HepG2 (cell line): ENCODE results near the gene FKBP5. TPM values are rescaled to one million over a fixed set of nuclear protein-coding genes. Genes with fewer than 3 reads are reported as not detected.

Experiments used
- EP300 ChIP-seq, 3 experiments: sonication (generic) in 1 of 3; formaldehyde crosslinking in 1 of 3; IDR thresholded peaks; 2 replicates each; pipeline versions ENCODE4 v1.5.1 to v1.6.1; 2011 to 2020; ENCODE audit warnings: low read depth in 2 of 3, low read length in 2 of 3, borderline replicate concordance in 1 of 3, improper control_type of control experiment in 1 of 3, mild to moderate bottlenecking in 1 of 3, missing genetic modification reagents in 1 of 3, moderate library complexity in 1 of 3
- GLMP ChIP-seq: sonication (generic); formaldehyde crosslinking; IDR thresholded peaks from 2 replicates; pipeline ENCODE4 v1.9.0; 2021; ENCODE audit warnings: missing genetic modification reagents, mild to moderate bottlenecking, borderline replicate concordance
- HMG20A ChIP-seq: IDR thresholded peaks from 2 replicates; pipeline ENCODE4 v1.6.1; 2016; ENCODE audit warnings: borderline replicate concordance
- MIXL1 ChIP-seq: IDR thresholded peaks from 2 replicates; pipeline ENCODE4 v1.6.1; 2016
- MXD3 ChIP-seq: IDR thresholded peaks from 2 replicates; pipeline ENCODE4 v1.6.1; 2016; ENCODE audit warnings: mild to moderate bottlenecking, missing biosample characterization, missing genetic modification reagents
- PRDM10 ChIP-seq: sonication (generic); formaldehyde crosslinking; IDR thresholded peaks from 2 replicates; pipeline ENCODE4 v1.4.0; 2020; ENCODE audit warnings: low read depth, missing genetic modification reagents
- SMYD3 ChIP-seq: sonication (generic); formaldehyde crosslinking; IDR thresholded peaks from 2 replicates; pipeline ENCODE4 v1.8.1; 2023; ENCODE audit warnings: mild to moderate bottlenecking, missing genetic modification reagents
- TBX3 ChIP-seq: fragments of 450-650 bp; IDR thresholded peaks from 2 replicates; pipeline ENCODE4 v1.6.1; 2017; ENCODE audit warnings: antibody characterized with exemption, mild to moderate bottlenecking, inconsistent platforms, borderline replicate concordance
- TGIF2 ChIP-seq: IDR thresholded peaks from 2 replicates; pipeline ENCODE4 v1.6.1; 2016; ENCODE audit warnings: control low read depth, missing compliant biosample characterization
- ZBTB26 ChIP-seq: IDR thresholded peaks from 2 replicates; pipeline ENCODE4 v1.6.1; 2016; ENCODE audit warnings: missing compliant biosample characterization, missing genetic modification reagents, borderline replicate concordance
- ZBTB3 ChIP-seq: sonication (generic); formaldehyde crosslinking; IDR thresholded peaks from 2 replicates; pipeline ENCODE4 v1.4.0; 2020; ENCODE audit warnings: low read depth, mild to moderate bottlenecking, moderate library complexity, missing genetic modification reagents, borderline replicate concordance
- ZMYM4 ChIP-seq: sonication (generic); formaldehyde crosslinking; IDR thresholded peaks from 2 replicates; pipeline ENCODE4 v1.8.1; 2023; ENCODE audit warnings: mild to moderate bottlenecking, missing genetic modification reagents
- ZNF101 ChIP-seq: sonication (generic); formaldehyde crosslinking; IDR thresholded peaks from 2 replicates; pipeline ENCODE4 v1.4.0; 2020; ENCODE audit warnings: mild to moderate bottlenecking, low read depth, missing genetic modification reagents, borderline replicate concordance
- ZNF574 ChIP-seq: sonication (generic); formaldehyde crosslinking; IDR thresholded peaks from 2 replicates; pipeline ENCODE4 v1.4.0; 2020; ENCODE audit warnings: missing genetic modification reagents
- ZNF878 ChIP-seq: sonication (generic); formaldehyde crosslinking; IDR thresholded peaks from 2 replicates; pipeline ENCODE4 v1.8.1; 2023; ENCODE audit warnings: mild to moderate bottlenecking, missing genetic modification reagents, moderate library complexity
- polyA plus RNA-seq, 8 experiments: library from polyadenylated mRNA; depleted of rRNA in 3 of 8; stranded (reverse) in 7 of 8; unstranded in 1 of 8; fragments of >200 nt; fragmentation: Illumina TruSeq in 4 of 8; extraction: Trizol in 4 of 8; gene quantifications; 2 replicates each; pipeline versions ENCODE4 v1.2.1 to v1.2.3, GENCODE V29; 2011 to 2016; ENCODE audit warnings: low read depth in 4 of 8, missing spikeins in 1 of 8, mixed read lengths in 1 of 8; ENCODE audit not compliant: insufficient read depth in 1 of 8
- total RNA-seq, 5 experiments: library from RNA; depleted of rRNA; stranded (reverse); fragments of >200 nt; fragmentation: Illumina TruSeq; extraction: Trizol; gene quantifications; 2 replicates each; pipeline ENCODE4 v1.2.3, GENCODE V29; 2016; ENCODE audit warnings: low read depth in 1 of 5

Gene FKBP5
- total and polyA plus RNA-seq, 2 of the 13 experiments (the other 11 are each of a cell fraction or from before 2014, with no cell fraction given): 8.0 to 17.4 TPM

- TF ChIP-seq ZBTB26 (CRISPR knock-in tag) (no peak; the same call in 1 of the 2 replicates), ZMYM4 (CRISPR knock-in tag) (no peak), ZNF101 (CRISPR knock-in tag) (no peak), SMYD3 (CRISPR knock-in tag) (no peak), MIXL1 (CRISPR knock-in tag) (no peak), ZBTB3 (CRISPR knock-in tag) (no peak), MXD3 (CRISPR knock-in tag) (no peak), EP300 (IDR thresholded peaks at IDR 0.05; ENCODE audit: low read depth in 2 of 2, low read length in 2 of 2) (no peak), EP300 (CRISPR knock-in tag; IDR thresholded peaks at IDR 0.05; ENCODE audit: borderline replicate concordance) (peak; percentile 37; the same call in 1 of the 2 replicates), TBX3 (no peak), HMG20A (CRISPR knock-in tag) (no peak), ZNF574 (peak; percentile 39; the same call in 1 of the 2 replicates), PRDM10 (no peak), GLMP (no peak), TGIF2 (CRISPR knock-in tag) (peak; percentile 55; the same call in 1 of the 2 replicates), ZNF878 (CRISPR knock-in tag) (no peak)
Measured at GRCh38 chr6:35728683-35729678, 40.3 kb upstream of the FKBP5 start (continued).
